Common myeloid progenitor, CD34-positive (primary cell): ENCODE results near the gene KIAA0232.

Experiments used
- CTCF ChIA-PET: fragments of 350-600 bp; sonication (Branson Sonifier 250); formaldehyde crosslinking; loops from one replicate; lab custom pipeline; 2021; ENCODE audit warnings: antibody characterized with exemption; lab: Charles Lee
- POLR2A ChIA-PET: fragments of 350-600 bp; sonication (Branson Sonifier 250); formaldehyde crosslinking; loops from one replicate; lab custom pipeline; 2021; ENCODE audit warnings: antibody characterized with exemption; lab: Charles Lee
- DNase-seq, 3 donors: peaks; one replicate each; pipeline versions ENCODE4 v3.0.0 to v3.0.0-alpha.2; 2013
- H3K27ac ChIP-seq, 2 experiments: 1 replicate in 1 of 2; 2 replicates in 1 of 2; pipeline ENCODE4 v1.7.0; 2013; ENCODE audit warnings: inconsistent platforms in 2 of 2, low read length in 2 of 2, mild to moderate bottlenecking in 2 of 2, low read depth in 1 of 2, moderate library complexity in 1 of 2; ENCODE audit not compliant: severe bottlenecking in 2 of 2, insufficient read depth in 1 of 2, poor library complexity in 1 of 2
- H3K27me3 ChIP-seq, 5 experiments: replicated peaks in 2 of 5; 1 replicate in 3 of 5; 2 replicates in 2 of 5; pipeline versions ENCODE4 v1.6.1 to v1.7.0; 2013; ENCODE audit warnings: low read length in 4 of 5, mild to moderate bottlenecking in 2 of 5, moderate library complexity in 2 of 5, inconsistent platforms in 1 of 5; ENCODE audit not compliant: insufficient read depth in 5 of 5, control insufficient read depth in 4 of 5
- H3K36me3 ChIP-seq, 4 experiments: 1 replicate in 2 of 4; 2 replicates in 2 of 4; pipeline versions ENCODE4 v1.6.1 to v1.7.0; 2013; ENCODE audit warnings: low read length in 3 of 4, control low read depth in 1 of 4, mild to moderate bottlenecking in 1 of 4; ENCODE audit not compliant: control insufficient read depth in 4 of 4, insufficient read depth in 4 of 4
- H3K4me1 ChIP-seq, 4 experiments: 1 replicate in 3 of 4; 2 replicates in 1 of 4; pipeline versions ENCODE4 v1.6.1 to v1.7.1; 2013; ENCODE audit warnings: low read length in 3 of 4, mild to moderate bottlenecking in 3 of 4, control low read depth in 1 of 4, inconsistent platforms in 1 of 4, moderate library complexity in 1 of 4; ENCODE audit not compliant: control insufficient read depth in 4 of 4, insufficient read depth in 4 of 4; ENCODE audit errors: control extremely low read depth in 1 of 4
- H3K4me3 ChIP-seq, 7 experiments: 1 replicate in 4 of 7; 2 replicates in 3 of 7; pipeline versions ENCODE4 v1.5.1 to v1.7.0; 2013; ENCODE audit warnings: mild to moderate bottlenecking in 7 of 7, low read length in 6 of 7, moderate library complexity in 6 of 7, inconsistent platforms in 2 of 7, low read depth in 2 of 7, control low read depth in 1 of 7; ENCODE audit not compliant: insufficient read depth in 4 of 7, control insufficient read depth in 1 of 7; ENCODE audit errors: extremely low read depth in 1 of 7
- H3K9me3 ChIP-seq, 5 experiments: 1 replicate in 4 of 5; 2 replicates in 1 of 5; pipeline versions ENCODE4 v1.6.1 to v1.7.1; 2013; ENCODE audit warnings: low read length in 4 of 5, mild to moderate bottlenecking in 2 of 5, inconsistent platforms in 1 of 5, low read depth in 1 of 5, moderate library complexity in 1 of 5; ENCODE audit not compliant: control insufficient read depth in 4 of 5, insufficient read depth in 2 of 5; ENCODE audit errors: control extremely low read depth in 1 of 5
- WGBS: methylation state at CpG from one replicate; pipeline ENCODE4 v1.1.5; 2013; ENCODE audit not compliant: insufficient coverage; 5-methylcytosine and 5-hydroxymethylcytosine counted together

The KIAA0232 gene

GRCh38 chr4:6804082-6804752 lies 21.7 kb downstream of the KIAA0232 start:
- Histone ChIP-seq H3K27ac (no peak overlapping the region), H3K4me3 (no peak overlapping the region), H3K27me3 (no peaks in the 10 kb centered on the region), H3K4me1 (peaks cover 3 to 34% (median 10%) of the 10 kb centered on the region in 4 experiments), H3K36me3 (peaks cover 0 to 8% (median 0%) of the 10 kb centered on the region in 4 experiments), H3K9me3 (no peaks in the 10 kb centered on the region)
- POLR2A ChIA-PET: no interaction called here
- 100% methylated on average over 4 of the region's 8 CpGs for WGBS
- DNase-seq: no peak
- CTCF ChIA-PET: interaction anchor here (1.3 to 3.9 kb wide), 2 partner anchors 42 to 69 kb away, joined by 3 to 12 read pairs; no protein-coding TSS in a partner anchor

- CTCF ChIA-PET: interaction anchor here (3.9 kb wide), 1 partner anchor 66 kb away, joined by 12 read pairs; no protein-coding TSS in a partner anchor
- Histone ChIP-seq H3K27ac (no peak overlapping the region), H3K27me3 (no peaks in the 10 kb centered on the region), H3K36me3 (peaks cover 0 to 4% (median 0%) of the 10 kb centered on the region in 4 experiments), H3K4me3 (no peak overlapping the region), H3K9me3 (no peaks in the 10 kb centered on the region), H3K4me1 (peaks cover 3 to 37% (median 10%) of the 10 kb centered on the region in 4 experiments)
- POLR2A ChIA-PET: interaction anchor here (0.7 kb wide), 1 partner anchor 48 kb away, joined by 6 read pairs; no protein-coding TSS in a partner anchor
- DNase-seq: peak in 2 of 3 donors; percentile 26 to 36
- WGBS: 100% methylated on average over 2 of the region's 5 CpGs
Measured at GRCh38 chr4:6806924-6807626, 24.5 kb downstream of the KIAA0232 start.

GRCh38 chr4:6808259-6808658 lies 25.7 kb downstream of the KIAA0232 start:
- CTCF ChIA-PET: interaction anchor here (3.9 kb wide), 1 partner anchor 65 kb away, joined by 12 read pairs; no protein-coding TSS in a partner anchor
- Histone ChIP-seq H3K4me3 (no peak overlapping the region), H3K27ac (no peak overlapping the region), H3K36me3 (no peaks in the 10 kb centered on the region), H3K9me3 (no peaks in the 10 kb centered on the region), H3K27me3 (no peaks in the 10 kb centered on the region), H3K4me1 (peaks cover 3 to 47% (median 10%) of the 10 kb centered on the region in 4 experiments)
- no peak for DNase-seq
- WGBS: 89% methylated on average over 2 of the region's 2 CpGs
- POLR2A ChIA-PET: no interaction called here

- H3K27me3 ChIP-seq: no peaks in the 10 kb centered on the region
- peaks cover 0 to 4% (median 0%) of the 10 kb centered on the region in 4 experiments for H3K36me3 ChIP-seq
- DNase-seq: no peak
- ChIA-PET CTCF (interaction anchor here (0.7 to 0.8 kb wide), 2 partner anchors 44 to 92 kb away, joined by 3 read pairs; no protein-coding TSS in a partner anchor), POLR2A (no interaction called here)
- 95% methylated on average over 4 of the region's 6 CpGs for WGBS
- no peak overlapping the region for H3K4me3 ChIP-seq
- peaks cover 3 to 40% (median 10%) of the 10 kb centered on the region in 4 experiments for H3K4me1 ChIP-seq
- no peak overlapping the region for H3K27ac ChIP-seq
- no peaks in the 10 kb centered on the region for H3K9me3 ChIP-seq
Measured at GRCh38 chr4:6811165-6811564, 28.6 kb downstream of the KIAA0232 start.

GRCh38 chr4:6812766-6813165 lies 30.2 kb downstream of the KIAA0232 start:
- peaks cover under 1 to 24% (median 5%) of the 10 kb centered on the region in 4 experiments for H3K4me1 ChIP-seq
- DNase-seq: no peak
- H3K27ac ChIP-seq: no peak overlapping the region
- ChIA-PET CTCF (interaction anchor here (1.0 kb wide), 1 partner anchor 60 kb away, joined by 4 read pairs; no protein-coding TSS in a partner anchor), POLR2A (no interaction called here)
- H3K9me3 ChIP-seq: peaks cover 0 to 3% (median 0%) of the 10 kb centered on the region in 5 experiments
- H3K27me3 ChIP-seq: no peaks in the 10 kb centered on the region
- peaks cover 0 to 4% (median 2%) of the 10 kb centered on the region in 4 experiments for H3K36me3 ChIP-seq
- H3K4me3 ChIP-seq: no peak overlapping the region

- WGBS: 100% methylated on average over 3 of the region's 3 CpGs
- H3K27me3 ChIP-seq: no peaks in the 10 kb centered on the region
- H3K9me3 ChIP-seq: peaks cover 0 to 6% (median 3%) of the 10 kb centered on the region in 5 experiments
- H3K4me1 ChIP-seq: peaks cover 0 to 15% (median under 1%) of the 10 kb centered on the region in 4 experiments
- no peak for DNase-seq
- no peak overlapping the region for H3K27ac ChIP-seq
- no peak overlapping the region for H3K4me3 ChIP-seq
- ChIA-PET CTCF (no interaction called here), POLR2A (no interaction called here)
- peaks cover 0 to 6% (median 2%) of the 10 kb centered on the region in 4 experiments for H3K36me3 ChIP-seq
Measured at GRCh38 chr4:6813725-6814124, 31.2 kb downstream of the KIAA0232 start.
